ENCODE measurements around the gene RNF141. TPM values are rescaled to one million over a fixed set of nuclear protein-coding genes. Genes with fewer than 3 reads are reported as not detected.

The RNF141 gene
- total RNA-seq, 1 donor from 2014 or later, result 36.9 TPM

DNA sequence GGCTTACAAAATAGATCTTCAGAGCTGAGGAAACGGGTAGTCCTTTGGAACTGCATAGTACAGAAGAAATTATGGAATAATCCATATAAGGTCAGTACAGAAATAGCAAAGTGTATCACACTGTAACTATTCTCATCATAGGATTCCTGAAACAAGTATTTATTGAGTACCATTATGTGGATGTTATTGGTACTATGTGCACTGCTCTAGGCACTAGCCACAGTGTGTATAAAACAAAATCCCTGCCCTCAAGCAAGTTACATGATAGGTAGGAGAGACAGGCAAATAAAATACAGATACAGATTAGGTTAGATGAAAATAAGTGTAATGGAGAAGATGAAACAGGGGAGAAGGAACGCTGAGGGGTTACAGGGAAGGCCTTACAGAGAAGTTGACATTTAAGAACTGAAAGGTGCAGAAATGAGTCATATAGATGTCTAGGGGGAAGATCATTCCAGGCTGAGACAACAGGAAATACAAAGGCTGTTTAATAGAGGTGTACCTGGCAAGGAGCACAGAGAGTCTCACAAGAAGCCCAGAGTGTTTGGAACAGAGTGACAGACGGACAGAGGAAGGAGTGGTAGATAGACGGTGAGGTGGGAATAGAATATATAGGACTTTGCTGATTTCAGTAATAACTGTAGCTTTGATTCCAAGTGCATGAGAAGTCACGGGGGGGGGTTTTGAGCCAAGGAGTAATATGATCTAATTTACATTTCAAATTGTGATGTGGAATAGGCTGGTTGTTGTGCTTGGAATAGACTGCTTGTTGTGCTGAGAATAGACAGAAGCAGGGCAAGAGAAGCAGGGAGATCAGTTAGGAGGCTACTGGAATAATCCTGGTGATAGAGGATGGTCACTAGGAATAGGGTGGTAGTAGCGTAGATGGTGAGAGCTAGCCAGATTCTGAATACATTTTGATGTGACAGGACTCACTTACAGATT is 13.7 kb downstream of the RNF141 start:
- Mint-ChIP-seq H3K9me3 (no peaks in the 10 kb centered on the region), H3K27me3 (no peaks in the 10 kb centered on the region), H3K4me3 (peak overlapping the region; percentile 21), H3K36me3 (ENCODE audit: low read depth) (peaks cover 80% of the 10 kb centered on the region), H3K4me1 (peaks cover 21% of the 10 kb centered on the region), H3K27ac (peak overlapping the region; percentile 77)
- TF ChIP-seq, protein P1, sequence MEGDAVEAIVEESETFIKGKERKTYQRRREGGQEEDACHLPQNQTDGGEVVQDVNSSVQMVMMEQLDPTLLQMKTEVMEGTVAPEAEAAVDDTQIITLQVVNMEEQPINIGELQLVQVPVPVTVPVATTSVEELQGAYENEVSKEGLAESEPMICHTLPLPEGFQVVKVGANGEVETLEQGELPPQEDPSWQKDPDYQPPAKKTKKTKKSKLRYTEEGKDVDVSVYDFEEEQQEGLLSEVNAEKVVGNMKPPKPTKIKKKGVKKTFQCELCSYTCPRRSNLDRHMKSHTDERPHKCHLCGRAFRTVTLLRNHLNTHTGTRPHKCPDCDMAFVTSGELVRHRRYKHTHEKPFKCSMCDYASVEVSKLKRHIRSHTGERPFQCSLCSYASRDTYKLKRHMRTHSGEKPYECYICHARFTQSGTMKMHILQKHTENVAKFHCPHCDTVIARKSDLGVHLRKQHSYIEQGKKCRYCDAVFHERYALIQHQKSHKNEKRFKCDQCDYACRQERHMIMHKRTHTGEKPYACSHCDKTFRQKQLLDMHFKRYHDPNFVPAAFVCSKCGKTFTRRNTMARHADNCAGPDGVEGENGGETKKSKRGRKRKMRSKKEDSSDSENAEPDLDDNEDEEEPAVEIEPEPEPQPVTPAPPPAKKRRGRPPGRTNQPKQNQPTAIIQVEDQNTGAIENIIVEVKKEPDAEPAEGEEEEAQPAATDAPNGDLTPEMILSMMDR (IDR thresholded peaks at IDR 0.05), result no peak
- POLR2A ChIA-PET, result interaction anchor here (0.6 to 2.0 kb wide), 3 partner anchors 13 to 100 kb away, joined by 3 to 10 read pairs (median 5); partner anchors contain the start of gene RNF141
- intact Hi-C loops (cut with micrococcal nuclease), result loop anchor here (1.0 to 5.0 kb wide), 2 partner anchors 14 to 35 kb away; partner anchors contain the start of gene RNF141
- ATAC-seq (ENCODE audit: low read depth) (peak; percentile 95), DNase-seq (no peak)
- CTCF ChIA-PET, result interaction anchor here (1.5 kb wide), 1 partner anchor 113 kb away, joined by 6 read pairs; no protein-coding TSS in a partner anchor

GRCh38 chr11:10524471-10524870 is 16.5 kb downstream of the RNF141 start:
- intact Hi-C loops (cut with micrococcal nuclease), result no loop called here
- ATAC-seq (ENCODE audit: low read depth), result no peak

GRCh38 chr11:10522921-10523320 is 18.1 kb downstream of the RNF141 start:
- TF ChIP-seq, protein P1 (IDR thresholded peaks at IDR 0.05), result no peak
- ATAC-seq (ENCODE audit: low read depth) (no peak), DNase-seq (no peak)
- ChIA-PET CTCF (interaction anchor here (0.8 kb wide), 2 partner anchors 109 to 212 kb away, joined by 3 read pairs; no protein-coding TSS in a partner anchor), POLR2A (interaction anchor here (1.2 kb wide), 1 partner anchor 18 kb away, joined by 6 read pairs; the partner anchor contains the start of gene RNF141)
- Mint-ChIP-seq H3K36me3 (ENCODE audit: low read depth) (peaks cover 78% of the 10 kb centered on the region), H3K9me3 (no peaks in the 10 kb centered on the region), H3K4me3 (no peak overlapping the region), H3K27me3 (no peaks in the 10 kb centered on the region), H3K27ac (no peak overlapping the region), H3K4me1 (peaks cover 23% of the 10 kb centered on the region)
- intact Hi-C loops (cut with micrococcal nuclease), result no loop called here

More at GRCh38 chr11:10524471-10524870, 16.5 kb downstream of the RNF141 start:
- CTCF ChIA-PET, result no interaction called here
- POLR2A ChIA-PET, result no interaction called here
- DNase-seq, result no peak
- no peak overlapping the region for H3K4me3 Mint-ChIP-seq
- TF ChIP-seq, protein P1 (IDR thresholded peaks at IDR 0.05), result no peak
- H3K4me1 Mint-ChIP-seq, result peaks cover 23% of the 10 kb centered on the region
- peaks cover 79% of the 10 kb centered on the region for H3K36me3 Mint-ChIP-seq (ENCODE audit: low read depth)
- H3K9me3 Mint-ChIP-seq, result no peaks in the 10 kb centered on the region
- H3K27ac Mint-ChIP-seq, result no peak overlapping the region
- no peaks in the 10 kb centered on the region for H3K27me3 Mint-ChIP-seq

DNA sequence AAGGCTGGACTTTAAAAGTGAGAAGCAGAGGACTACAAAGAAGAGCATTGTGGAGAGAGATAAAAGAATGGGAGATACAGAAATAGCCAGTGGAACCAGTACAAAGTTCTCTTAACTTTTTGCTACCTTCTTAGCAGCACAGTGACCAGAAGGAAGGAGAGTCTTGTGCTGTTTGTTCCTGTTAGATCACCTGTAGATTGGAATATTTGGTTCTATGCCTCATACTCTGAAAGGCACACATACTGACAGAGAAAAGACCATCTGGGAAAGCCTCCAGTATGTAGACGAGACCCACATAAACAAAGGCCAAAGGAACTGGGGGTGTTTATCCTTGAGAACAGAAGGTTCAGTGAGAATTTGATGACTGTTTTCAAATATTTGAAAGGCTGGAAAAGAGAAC is 18.7 kb downstream of the RNF141 start:
- peak overlapping the region; percentile 19 for H3K27ac Mint-ChIP-seq
- no peak for ATAC-seq (ENCODE audit: low read depth)
- no peaks in the 10 kb centered on the region for H3K9me3 Mint-ChIP-seq
- H3K36me3 Mint-ChIP-seq (ENCODE audit: low read depth), result peaks cover 80% of the 10 kb centered on the region
- DNase-seq, result no peak
- TF ChIP-seq, protein P1 (IDR thresholded peaks at IDR 0.05), result no peak
- POLR2A ChIA-PET, result no interaction called here
- no peaks in the 10 kb centered on the region for H3K27me3 Mint-ChIP-seq
- intact Hi-C loops (cut with micrococcal nuclease), result no loop called here
- CTCF ChIA-PET, result no interaction called here
- H3K4me1 Mint-ChIP-seq, result peaks cover 21% of the 10 kb centered on the region
- H3K4me3 Mint-ChIP-seq, result no peak overlapping the region

DNA sequence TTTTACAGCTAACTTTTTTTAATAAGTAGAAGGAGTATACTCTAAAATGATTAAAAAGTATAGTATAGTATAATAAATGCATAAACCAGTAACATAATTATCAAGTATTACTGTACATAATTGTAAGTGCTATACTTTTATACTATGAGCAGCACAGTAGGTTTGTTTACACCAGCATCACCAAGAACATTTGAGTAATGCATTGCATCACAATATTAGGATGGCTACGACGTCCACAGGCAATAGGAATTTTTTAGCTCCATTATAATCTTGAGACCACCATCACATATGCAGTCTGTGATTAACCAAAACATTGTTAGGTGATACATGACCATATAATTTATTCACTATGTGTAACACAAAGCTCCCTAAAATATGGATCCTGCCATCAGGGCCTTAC is 20.4 kb downstream of the RNF141 start:
- TF ChIP-seq, protein P1 (IDR thresholded peaks at IDR 0.05), result no peak
- Mint-ChIP-seq H3K36me3 (ENCODE audit: low read depth) (peaks cover 86% of the 10 kb centered on the region), H3K27ac (no peak overlapping the region), H3K9me3 (no peaks in the 10 kb centered on the region), H3K27me3 (no peaks in the 10 kb centered on the region), H3K4me3 (no peak overlapping the region), H3K4me1 (peaks cover 10% of the 10 kb centered on the region)
- no peak for DNase-seq
- intact Hi-C loops (cut with micrococcal nuclease), result no loop called here
- ChIA-PET CTCF (interaction anchor here (1.1 to 1.7 kb wide), 2 partner anchors 58 to 107 kb away, joined by 3 to 11 read pairs; no protein-coding TSS in a partner anchor), POLR2A (interaction anchor here (0.9 kb wide), 1 partner anchor 21 kb away, joined by 3 read pairs; the partner anchor contains the start of gene RNF141)
- no peak for ATAC-seq (ENCODE audit: low read depth)
